ENCODE results near the gene REV1. TPM values are rescaled to one million over a fixed set of nuclear protein-coding genes. Genes with fewer than 3 reads are reported as not detected.

Gene REV1
- total RNA-seq, 1 experiment from 2014 or later = 39.6 TPM

DNA sequence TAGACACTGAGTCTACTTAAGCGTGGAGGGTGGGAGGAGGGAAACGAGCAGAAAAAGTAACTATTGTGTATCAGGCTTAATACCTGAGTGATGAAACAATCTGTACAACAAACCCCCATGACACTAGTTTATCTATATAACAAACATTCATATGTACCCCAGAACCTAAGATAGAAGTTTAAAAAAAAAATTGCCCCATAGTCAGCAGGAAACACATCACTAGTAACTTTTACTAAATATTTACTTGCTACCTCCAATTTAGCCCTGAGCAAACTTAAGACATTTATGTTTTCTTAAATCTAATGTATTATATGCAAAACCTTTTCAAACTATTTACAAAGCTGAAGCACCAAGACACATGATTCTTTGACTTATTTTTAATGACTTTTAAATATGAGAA is 5.6 kb downstream of the REV1 start:
- Mint-ChIP-seq H3K27me3 (ENCODE audit: insufficient read depth, unreplicated experiment) (no peaks in the 10 kb centered on the region), H3K9me3 (ENCODE audit: unreplicated experiment) (no peaks in the 10 kb centered on the region), H3K4me1 (ENCODE audit: low read depth, unreplicated experiment) (peaks cover 7% of the 10 kb centered on the region), H3K4me3 (ENCODE audit: unreplicated experiment) (no peak overlapping the region), H3K36me3 (ENCODE audit: insufficient read depth, unreplicated experiment) (peaks cover 8% of the 10 kb centered on the region), H3K27ac (ENCODE audit: unreplicated experiment) (no peak overlapping the region)
- Histone ChIP-seq H3K27me3 (replicated peaks; ENCODE audit: control insufficient read depth, insufficient read depth, low read length) (no peaks in the 10 kb centered on the region), H3K36me3 (ENCODE audit: control insufficient read depth, insufficient read depth, low read length) (no peaks in the 10 kb centered on the region), H3K9me3 (no peaks in the 10 kb centered on the region), H3K4me3 (ENCODE audit: low read depth, low read length) (no peak overlapping the region), H3K4me1 (peaks cover 5% of the 10 kb centered on the region; the same call in 1 of the 2 replicates)
- DNase-seq = no peak
- TF ChIP-seq, protein P1, sequence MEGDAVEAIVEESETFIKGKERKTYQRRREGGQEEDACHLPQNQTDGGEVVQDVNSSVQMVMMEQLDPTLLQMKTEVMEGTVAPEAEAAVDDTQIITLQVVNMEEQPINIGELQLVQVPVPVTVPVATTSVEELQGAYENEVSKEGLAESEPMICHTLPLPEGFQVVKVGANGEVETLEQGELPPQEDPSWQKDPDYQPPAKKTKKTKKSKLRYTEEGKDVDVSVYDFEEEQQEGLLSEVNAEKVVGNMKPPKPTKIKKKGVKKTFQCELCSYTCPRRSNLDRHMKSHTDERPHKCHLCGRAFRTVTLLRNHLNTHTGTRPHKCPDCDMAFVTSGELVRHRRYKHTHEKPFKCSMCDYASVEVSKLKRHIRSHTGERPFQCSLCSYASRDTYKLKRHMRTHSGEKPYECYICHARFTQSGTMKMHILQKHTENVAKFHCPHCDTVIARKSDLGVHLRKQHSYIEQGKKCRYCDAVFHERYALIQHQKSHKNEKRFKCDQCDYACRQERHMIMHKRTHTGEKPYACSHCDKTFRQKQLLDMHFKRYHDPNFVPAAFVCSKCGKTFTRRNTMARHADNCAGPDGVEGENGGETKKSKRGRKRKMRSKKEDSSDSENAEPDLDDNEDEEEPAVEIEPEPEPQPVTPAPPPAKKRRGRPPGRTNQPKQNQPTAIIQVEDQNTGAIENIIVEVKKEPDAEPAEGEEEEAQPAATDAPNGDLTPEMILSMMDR (IDR thresholded peaks at IDR 0.05; ENCODE audit: insufficient read depth in 1 of 2, low read depth in 1 of 2, low read length in 1 of 2, severe bottlenecking in 1 of 2, unreplicated experiment in 1 of 2) = no peak
- POLR2A ChIA-PET = no interaction called here
- no TSS peak for BruUV-seq (replicated peaks)
- intact Hi-C loops (cut with micrococcal nuclease; ENCODE audit: unreplicated experiment) = no loop called here
- CTCF ChIA-PET = no interaction called here

DNA sequence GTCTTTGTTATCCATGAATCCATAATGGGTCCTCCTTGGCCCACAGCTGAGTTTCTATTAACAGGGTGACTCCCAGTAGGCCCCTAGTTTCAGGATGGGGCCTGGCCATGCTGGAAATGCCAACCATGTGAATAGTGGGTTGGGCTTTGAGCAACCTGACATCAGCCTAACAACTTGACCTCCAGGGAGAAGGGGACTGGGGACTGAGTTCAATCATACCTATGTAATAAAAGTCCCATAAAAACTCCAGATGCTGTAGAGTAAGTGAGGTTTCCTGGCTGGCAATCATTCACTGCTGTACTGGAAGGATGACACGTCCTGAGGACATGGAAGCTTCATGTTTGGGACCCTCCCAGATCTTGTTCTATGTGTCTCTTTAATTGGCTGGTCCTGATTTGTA is 7.9 kb downstream of the REV1 start:
- H3K36me3 Mint-ChIP-seq (ENCODE audit: insufficient read depth, unreplicated experiment) = peaks cover 7% of the 10 kb centered on the region
- CTCF ChIA-PET = interaction anchor here (1.2 kb wide), 1 partner anchor 8 kb away, joined by 3 read pairs; the partner anchor contains the start of gene REV1
- intact Hi-C loops (cut with micrococcal nuclease; ENCODE audit: unreplicated experiment) = no loop called here
- Histone ChIP-seq H3K36me3 (ENCODE audit: control insufficient read depth, insufficient read depth, low read length) (no peaks in the 10 kb centered on the region), H3K4me1 (no peaks in the 10 kb centered on the region; the same call in 1 of the 2 replicates), H3K4me3 (ENCODE audit: low read depth, low read length) (no peak overlapping the region), H3K9me3 (no peaks in the 10 kb centered on the region), H3K27me3 (replicated peaks; ENCODE audit: control insufficient read depth, insufficient read depth, low read length) (no peaks in the 10 kb centered on the region)
- H3K27ac Mint-ChIP-seq (ENCODE audit: unreplicated experiment) = no peak overlapping the region
- no peak overlapping the region for H3K4me3 Mint-ChIP-seq (ENCODE audit: unreplicated experiment)
- peaks cover 16% of the 10 kb centered on the region for H3K4me1 Mint-ChIP-seq (ENCODE audit: low read depth, unreplicated experiment)
- H3K9me3 Mint-ChIP-seq (ENCODE audit: unreplicated experiment) = no peaks in the 10 kb centered on the region
- DNase-seq = peak in 1 of 2 experiments; percentile 6
- no peaks in the 10 kb centered on the region for H3K27me3 Mint-ChIP-seq (ENCODE audit: insufficient read depth, unreplicated experiment)
- TF ChIP-seq, protein P1 (IDR thresholded peaks at IDR 0.05; ENCODE audit: insufficient read depth in 1 of 2, low read depth in 1 of 2, low read length in 1 of 2, severe bottlenecking in 1 of 2, unreplicated experiment in 1 of 2) = no peak
- POLR2A ChIA-PET = no interaction called here
- no TSS peak for BruUV-seq (replicated peaks)

DNA sequence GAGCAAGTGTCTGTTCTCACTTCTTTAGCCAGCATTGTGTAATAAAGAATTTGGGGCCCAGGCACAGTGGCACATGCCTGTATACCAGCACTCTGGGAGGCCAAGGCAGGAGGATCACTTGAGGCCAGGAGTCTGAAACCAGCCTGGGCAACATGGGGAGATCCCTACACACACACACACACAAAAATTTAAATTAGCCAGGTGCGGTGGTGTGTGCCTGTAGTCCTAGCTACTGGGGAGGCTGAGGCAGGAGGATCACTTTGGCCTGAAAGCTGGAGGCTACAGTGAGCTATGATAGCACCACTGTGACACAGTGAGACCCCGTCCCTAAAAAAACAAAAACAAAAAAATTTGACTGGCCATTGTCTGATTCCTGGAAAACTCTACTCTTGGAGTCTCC is 8.3 kb downstream of the REV1 start:
- BruUV-seq (replicated peaks) = no TSS peak
- Histone ChIP-seq H3K4me3 (ENCODE audit: low read depth, low read length) (no peak overlapping the region), H3K27me3 (replicated peaks; ENCODE audit: control insufficient read depth, insufficient read depth, low read length) (no peaks in the 10 kb centered on the region), H3K4me1 (peaks cover 3% of the 10 kb centered on the region; the same call in 1 of the 2 replicates), H3K9me3 (no peaks in the 10 kb centered on the region), H3K36me3 (ENCODE audit: control insufficient read depth, insufficient read depth, low read length) (no peaks in the 10 kb centered on the region)
- no peak overlapping the region for H3K4me3 Mint-ChIP-seq (ENCODE audit: unreplicated experiment)
- peaks cover 7% of the 10 kb centered on the region for H3K36me3 Mint-ChIP-seq (ENCODE audit: insufficient read depth, unreplicated experiment)
- intact Hi-C loops (cut with micrococcal nuclease; ENCODE audit: unreplicated experiment) = no loop called here
- POLR2A ChIA-PET = no interaction called here
- no peaks in the 10 kb centered on the region for H3K27me3 Mint-ChIP-seq (ENCODE audit: insufficient read depth, unreplicated experiment)
- peaks cover 14% of the 10 kb centered on the region for H3K4me1 Mint-ChIP-seq (ENCODE audit: low read depth, unreplicated experiment)
- no peak for DNase-seq
- H3K27ac Mint-ChIP-seq (ENCODE audit: unreplicated experiment) = no peak overlapping the region
- TF ChIP-seq, protein P1 (IDR thresholded peaks at IDR 0.05; ENCODE audit: insufficient read depth in 1 of 2, low read depth in 1 of 2, low read length in 1 of 2, severe bottlenecking in 1 of 2, unreplicated experiment in 1 of 2) = no peak
- H3K9me3 Mint-ChIP-seq (ENCODE audit: unreplicated experiment) = no peaks in the 10 kb centered on the region
- CTCF ChIA-PET = interaction anchor here (1.2 kb wide), 1 partner anchor 9 kb away, joined by 3 read pairs; the partner anchor contains the start of gene REV1

Data from Caco-2 (cell line).